Aorta (tissue), 5 donors: Measurements from ENCODE around the gene LRRC8B. TPM values are rescaled to one million over a fixed set of nuclear protein-coding genes. Genes with fewer than 3 reads are reported as not detected.

Experiments
- ATAC-seq: fragments of 200-7000 bp; cut with Tn5 transposase; one replicate; pipeline ENCODE4 v1.9.1; 2022; ENCODE audit warnings: moderate library complexity; ENCODE audit not compliant: low FRiP score
- DNase-seq, 2 donors: peaks; one replicate each; pipeline ENCODE4 v3.0.0-alpha.2; 2020
- H3K27ac ChIP-seq, 2 donors: one replicate each; pipeline ENCODE4 v1.5.1; 2013; ENCODE audit warnings: low read length in 2 of 2, mild to moderate bottlenecking in 2 of 2, moderate library complexity in 2 of 2, control low read depth in 1 of 2, inconsistent platforms in 1 of 2, low read depth in 1 of 2
- H3K27me3 ChIP-seq, 2 donors: one replicate each; pipeline ENCODE4 v1.6.1; 2013; ENCODE audit warnings: control low read depth in 1 of 2, low read length in 1 of 2, mild to moderate bottlenecking in 1 of 2, moderate library complexity in 1 of 2; ENCODE audit not compliant: insufficient read depth in 2 of 2, control insufficient read depth in 1 of 2
- H3K36me3 ChIP-seq, 2 donors: one replicate each; pipeline ENCODE4 v1.6.1; 2013; ENCODE audit warnings: control low read depth in 1 of 2, low read length in 1 of 2, mild to moderate bottlenecking in 1 of 2; ENCODE audit not compliant: insufficient read depth in 2 of 2, control insufficient read depth in 1 of 2
- H3K4me1 ChIP-seq, 2 donors: one replicate each; pipeline ENCODE4 v1.6.1; 2013; ENCODE audit warnings: low read length in 2 of 2, control low read depth in 1 of 2, mild to moderate bottlenecking in 1 of 2, moderate library complexity in 1 of 2; ENCODE audit not compliant: insufficient read depth in 2 of 2, control insufficient read depth in 1 of 2
- H3K4me3 ChIP-seq, 2 donors: one replicate each; pipeline ENCODE4 v1.5.1; 2013; ENCODE audit warnings: low read length in 2 of 2, control low read depth in 1 of 2, mild to moderate bottlenecking in 1 of 2
- H3K9me3 ChIP-seq: one replicate; pipeline ENCODE4 v1.6.1; 2013; ENCODE audit warnings: mild to moderate bottlenecking, low read length; ENCODE audit not compliant: control insufficient read depth
- WGBS, 2 donors: extraction: QIAGEN DNeasy Blood & Tissue Kit; methylation state at CpG; one replicate each; pipeline ENCODE4 v1.1.7; 2013; 5-methylcytosine and 5-hydroxymethylcytosine counted together
- intact Hi-C, 2 donors: fragments of 100-400 bp; cut with DNase I; formaldehyde crosslinking; loops; one replicate each; pipeline versions ENCODE4 v1.14.2 to v1.15.0; 2022
- polyA plus RNA-seq, 2 donors: library from polyadenylated mRNA; stranded (reverse); fragments of 200-250 nt; gene quantifications; one replicate each; pipeline ENCODE4 v1.2.3, GENCODE V29; 2013
- total RNA-seq, 2 donors: library from RNA; stranded (reverse); fragmentation: NEBNext Ultra II Directional; extraction: Animal tissue kit (Norgen Biotek cat#: 25700); gene quantifications; one replicate each; pipeline ENCODE4 v1.2.1, GENCODE V29; 2021
- donor health status: healthy with polysubstance abuse.
- donor health status: Bipolar disorder and iron deficiency.
- donor health status: DM: no; HTN: no; CAD: no.
- donor health status: DM: no; HTN: no; CAD: no.
- donor health status: DM: yes; HTN: yes; CAD: no.

The LRRC8B gene
- total and polyA plus RNA-seq, 4 donors, result 0.72 to 5.9 (median 2.6) TPM

DNA sequence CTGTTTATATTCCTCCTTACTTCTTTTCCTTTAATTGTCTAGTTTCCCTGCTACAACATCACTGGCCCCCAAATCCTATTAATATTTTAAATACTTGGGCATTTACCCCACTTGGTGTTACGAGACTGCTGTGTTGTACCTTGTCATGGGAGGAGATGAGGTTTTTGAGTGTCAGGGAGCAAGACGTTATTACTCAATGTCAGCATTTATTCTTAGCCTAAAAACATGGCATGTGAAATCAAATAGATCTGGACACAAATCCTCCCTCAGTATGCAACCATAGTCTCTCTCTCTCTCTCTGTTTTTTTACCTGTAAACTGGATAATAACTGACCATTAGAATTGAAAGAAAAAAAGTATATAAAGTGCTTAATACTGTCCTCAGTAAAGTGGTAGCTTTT is 4.6 kb downstream of the LRRC8B start:
- DNase-seq, result no peak
- H3K27ac ChIP-seq, result no peak overlapping the region
- no peaks in the 10 kb centered on the region for H3K9me3 ChIP-seq
- H3K4me1 ChIP-seq, result no peaks in the 10 kb centered on the region
- H3K36me3 ChIP-seq, result no peaks in the 10 kb centered on the region
- ATAC-seq, result no peak
- H3K4me3 ChIP-seq, result no peak overlapping the region
- no peaks in the 10 kb centered on the region for H3K27me3 ChIP-seq
- intact Hi-C loops, result loop anchor here in 1 of 2 donors (10.0 kb wide), 1 partner anchor 466 kb away; the partner anchor contains the start of gene ZNF326
- WGBS, 2 donors, result 76 to 82% methylated on average over 2 of the region's 2 CpGs

DNA sequence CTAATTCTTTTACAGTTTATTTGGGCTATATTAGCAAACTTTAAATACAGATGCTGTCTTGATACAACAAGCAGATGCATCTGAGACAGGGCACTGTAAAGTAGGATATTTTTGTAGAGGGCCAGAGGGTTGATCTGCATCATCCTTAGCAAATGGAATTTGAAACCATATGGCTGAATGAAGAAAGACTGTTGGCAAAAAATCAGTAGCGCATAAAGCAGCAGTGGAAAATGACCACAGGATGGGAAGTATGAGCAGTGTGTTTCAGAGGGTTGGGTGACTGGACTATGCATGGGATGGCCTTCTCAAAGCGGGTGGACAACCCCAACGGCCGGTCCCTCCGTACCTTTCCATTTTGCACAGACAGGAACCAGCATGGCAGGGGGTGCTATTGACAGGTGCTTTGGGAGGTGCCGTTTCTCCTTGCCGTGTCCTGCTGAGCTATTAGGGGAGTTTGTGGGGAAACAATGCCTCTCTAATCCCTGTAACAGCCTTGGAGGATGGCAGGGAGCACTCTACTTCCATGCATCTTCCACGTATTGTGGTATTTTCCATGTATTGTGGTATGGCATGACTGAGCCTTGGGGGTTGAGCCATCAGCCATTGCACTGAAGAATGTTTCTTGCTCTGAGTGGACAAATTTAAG is 5.9 kb downstream of the LRRC8B start:
- H3K4me3 ChIP-seq, result no peak overlapping the region
- 73 to 77% methylated on average over 8 of the region's 8 CpGs for WGBS, 2 donors
- DNase-seq (no peak), ATAC-seq (no peak)
- no peaks in the 10 kb centered on the region for H3K27me3 ChIP-seq
- no peaks in the 10 kb centered on the region for H3K4me1 ChIP-seq
- intact Hi-C loops, result loop anchor here in 1 of 2 donors (10.0 kb wide), 1 partner anchor 64 kb away; no protein-coding TSS in a partner anchor
- no peaks in the 10 kb centered on the region for H3K9me3 ChIP-seq
- H3K36me3 ChIP-seq, result no peaks in the 10 kb centered on the region
- no peak overlapping the region for H3K27ac ChIP-seq

DNA sequence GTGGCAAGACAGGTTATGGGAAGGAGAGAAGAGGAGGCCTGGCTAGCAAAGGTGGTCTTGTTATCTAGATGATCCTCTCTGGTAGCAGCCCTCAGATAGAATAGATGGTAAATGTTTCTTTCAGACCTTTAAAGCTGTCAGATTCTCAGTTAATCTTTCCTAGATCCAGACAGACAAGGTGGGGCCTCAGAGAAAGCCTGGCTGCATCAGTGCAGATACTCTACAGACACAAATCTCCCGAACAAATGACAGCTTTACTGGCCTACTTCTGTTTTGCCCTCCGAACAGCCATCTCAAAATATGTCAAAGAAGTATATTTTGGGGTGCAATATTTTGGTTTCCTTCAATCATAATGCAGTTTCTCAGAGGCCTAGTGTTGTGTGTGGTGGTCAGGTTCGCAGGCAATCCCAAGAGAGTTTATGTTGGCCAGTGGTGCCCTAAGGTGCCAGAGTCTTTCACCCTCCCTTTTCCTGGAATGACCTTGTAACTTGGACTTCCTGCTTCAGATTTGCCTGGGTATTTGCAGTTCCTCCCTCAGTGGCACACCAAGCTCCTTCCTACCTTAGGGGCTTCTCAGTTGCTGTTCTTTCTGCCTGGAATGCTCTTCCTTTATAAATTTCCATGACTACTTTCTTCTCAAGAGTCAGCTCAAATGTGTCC is 7.0 kb downstream of the LRRC8B start:
- no peaks in the 10 kb centered on the region for H3K27me3 ChIP-seq
- no peak for ATAC-seq
- H3K27ac ChIP-seq, result no peak overlapping the region
- WGBS, 2 donors, result 89 to 90% methylated on average over 3 of the region's 3 CpGs
- H3K36me3 ChIP-seq, result no peaks in the 10 kb centered on the region
- intact Hi-C loops, result loop anchor here in 1 of 2 donors (10.0 kb wide), 1 partner anchor 63 kb away; no protein-coding TSS in a partner anchor
- no peak for DNase-seq
- no peaks in the 10 kb centered on the region for H3K4me1 ChIP-seq
- H3K9me3 ChIP-seq, result no peaks in the 10 kb centered on the region
- H3K4me3 ChIP-seq, result no peak overlapping the region

DNA sequence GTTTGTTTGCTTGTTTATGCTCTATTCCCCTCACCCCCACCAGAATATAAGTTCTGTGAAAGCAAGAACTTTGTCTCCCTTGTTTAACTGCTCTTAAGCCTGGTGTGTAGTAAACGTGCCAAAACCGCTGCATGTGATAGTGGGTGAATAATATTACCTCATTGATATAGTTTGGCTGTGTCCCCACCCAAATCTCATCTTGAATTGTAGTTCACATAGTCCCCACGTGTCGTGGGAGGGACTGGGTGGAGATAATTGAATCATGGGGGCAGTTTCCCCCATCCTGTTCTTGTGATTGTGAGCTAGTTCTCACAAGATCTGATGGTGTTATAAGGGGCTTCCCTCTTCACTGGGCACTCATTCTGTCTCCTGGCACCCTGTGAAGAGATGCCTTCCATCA is 7.6 kb downstream of the LRRC8B start:
- H3K9me3 ChIP-seq, result no peaks in the 10 kb centered on the region
- H3K27me3 ChIP-seq, result no peaks in the 10 kb centered on the region
- DNase-seq (no peak), ATAC-seq (no peak)
- no peak overlapping the region for H3K4me3 ChIP-seq
- no peak overlapping the region for H3K27ac ChIP-seq
- intact Hi-C loops, result loop anchor here in 1 of 2 donors (10.0 kb wide), 1 partner anchor 63 kb away; no protein-coding TSS in a partner anchor
- 83 to 84% methylated on average over 4 of the region's 4 CpGs for WGBS, 2 donors
- no peaks in the 10 kb centered on the region for H3K36me3 ChIP-seq
- no peaks in the 10 kb centered on the region for H3K4me1 ChIP-seq

DNA sequence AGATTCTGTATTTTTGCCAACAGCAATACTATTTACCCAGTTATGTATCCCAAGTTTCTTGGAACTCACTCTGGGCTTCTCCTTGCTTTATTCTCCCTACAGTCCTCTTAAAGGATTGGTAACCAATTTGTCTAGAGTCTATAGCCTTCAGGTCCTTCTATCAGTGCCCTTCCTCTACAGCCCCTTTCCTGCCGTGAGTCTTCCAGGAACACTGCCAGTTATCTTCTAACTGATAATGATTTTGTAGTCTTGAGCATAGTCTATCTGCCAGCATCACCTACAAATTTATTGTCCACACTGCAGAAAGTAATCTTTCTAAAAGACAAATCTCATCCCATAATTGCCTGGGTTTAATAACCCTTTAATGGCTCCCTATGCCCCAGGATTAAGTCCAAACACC is 8.2 kb downstream of the LRRC8B start:
- 84 to 88% methylated on average over 1 of the region's 1 CpG for WGBS, 2 donors
- no peak overlapping the region for H3K4me3 ChIP-seq

DNA sequence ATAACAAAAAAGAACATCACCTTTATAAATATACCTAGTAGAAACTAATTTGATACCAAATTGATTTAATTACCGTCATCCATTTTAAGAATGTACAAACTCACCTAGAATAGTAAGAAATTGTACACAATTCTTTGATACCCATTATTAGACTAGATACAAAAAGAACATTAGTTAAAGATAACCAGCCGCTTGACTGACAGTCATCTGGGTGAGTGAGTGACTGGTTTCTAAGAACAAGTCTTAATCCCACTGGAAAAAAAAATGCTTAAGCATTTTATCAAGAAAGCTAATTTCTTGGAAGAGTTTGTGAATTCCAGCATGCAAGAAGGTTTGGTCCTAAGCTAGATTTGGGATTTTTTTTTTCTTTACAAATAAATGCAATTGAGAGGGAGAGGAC is 10.9 kb downstream of the LRRC8B start:
- ATAC-seq, result no peak
- WGBS, 2 donors, result 93 to 96% methylated on average over 2 of the region's 2 CpGs
- no peaks in the 10 kb centered on the region for H3K9me3 ChIP-seq
- H3K27me3 ChIP-seq, result no peaks in the 10 kb centered on the region
- intact Hi-C loops, result loop anchor here in 1 of 2 donors (10.0 kb wide), 1 partner anchor 59 kb away; no protein-coding TSS in a partner anchor
- H3K27ac ChIP-seq, result no peak overlapping the region
- no peaks in the 10 kb centered on the region for H3K4me1 ChIP-seq
- no peak for DNase-seq
- no peak overlapping the region for H3K4me3 ChIP-seq
- H3K36me3 ChIP-seq, result no peaks in the 10 kb centered on the region

More for the DNA sequence above, 8.2 kb downstream of the LRRC8B start:
- Histone ChIP-seq H3K27ac (no peak overlapping the region), H3K4me1 (no peaks in the 10 kb centered on the region), H3K9me3 (no peaks in the 10 kb centered on the region), H3K36me3 (no peaks in the 10 kb centered on the region), H3K27me3 (no peaks in the 10 kb centered on the region)
- DNase-seq, result no peak
- no peak for ATAC-seq
- intact Hi-C loops, result loop anchor here in 1 of 2 donors (10.0 kb wide), 1 partner anchor 62 kb away; no protein-coding TSS in a partner anchor

DNA sequence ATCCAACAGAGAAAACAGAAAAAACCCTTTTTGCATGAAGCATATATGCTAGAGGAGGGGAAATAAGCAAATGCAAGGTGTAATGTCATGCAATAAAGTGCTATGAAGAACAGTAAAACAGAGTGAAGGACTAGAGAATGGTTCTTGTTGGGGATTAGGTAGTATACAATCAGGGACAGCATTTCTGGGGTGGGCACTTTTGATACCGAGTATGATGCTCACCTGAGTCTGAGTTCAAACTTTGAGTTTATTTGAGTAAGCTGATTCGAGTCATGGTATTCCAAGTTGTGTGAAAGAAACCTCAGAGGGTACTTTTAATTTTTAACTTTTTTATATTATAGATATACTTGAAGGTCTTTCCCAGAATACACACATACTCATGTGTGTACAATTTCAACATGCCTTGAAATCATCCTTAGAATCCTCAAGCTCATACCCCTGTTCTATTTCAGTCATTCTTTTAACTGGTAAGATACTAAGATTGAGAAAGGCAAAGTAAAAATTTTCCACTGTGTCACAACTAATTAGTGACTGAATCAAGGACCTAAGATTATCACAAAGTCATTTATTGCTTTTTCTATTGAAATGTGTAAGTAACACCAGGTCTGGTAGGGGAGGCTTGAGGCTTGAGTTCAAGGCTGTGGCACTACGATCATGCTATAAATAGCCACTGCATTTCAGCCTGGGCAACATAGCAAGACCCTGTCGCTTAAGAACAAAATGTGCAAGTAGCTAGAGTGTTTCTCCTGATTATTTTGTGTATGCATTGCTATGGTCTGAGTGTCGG is 12.1 kb downstream of the LRRC8B start:
- intact Hi-C loops, result loop anchor here in 1 of 2 donors (10.0 kb wide), 1 partner anchor 58 kb away; no protein-coding TSS in a partner anchor
- Histone ChIP-seq H3K36me3 (no peaks in the 10 kb centered on the region), H3K27me3 (no peaks in the 10 kb centered on the region), H3K4me1 (no peaks in the 10 kb centered on the region), H3K27ac (no peak overlapping the region), H3K4me3 (no peak overlapping the region), H3K9me3 (no peaks in the 10 kb centered on the region)
- ATAC-seq (no peak), DNase-seq (no peak)
- 83 to 90% methylated on average over 5 of the region's 5 CpGs for WGBS, 2 donors

DNA sequence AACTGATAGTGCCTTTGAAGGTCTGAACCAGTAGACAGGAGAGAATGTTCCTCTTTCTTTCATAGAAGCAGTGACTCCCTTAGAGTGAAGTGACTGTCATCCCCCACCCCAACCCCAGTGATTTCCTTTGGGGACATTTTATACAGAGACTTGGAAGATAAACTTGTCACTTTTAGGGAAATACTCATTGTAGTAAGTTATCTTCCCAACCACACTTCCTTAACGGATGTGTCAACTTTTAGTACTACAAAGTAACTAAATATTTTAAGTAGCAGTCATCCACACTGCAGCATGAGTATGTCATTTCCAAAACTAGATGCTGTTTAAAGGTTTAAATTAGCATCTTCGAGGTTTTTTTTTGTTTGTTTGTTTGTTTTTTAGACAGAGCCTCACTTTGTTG is 13.7 kb downstream of the LRRC8B start:
- Histone ChIP-seq H3K4me1 (no peaks in the 10 kb centered on the region), H3K4me3 (no peak overlapping the region), H3K36me3 (no peaks in the 10 kb centered on the region), H3K27ac (no peak overlapping the region), H3K27me3 (no peaks in the 10 kb centered on the region), H3K9me3 (no peaks in the 10 kb centered on the region)
- no peak for DNase-seq
- intact Hi-C loops, result loop anchor here in 1 of 2 donors (10.0 kb wide), 1 partner anchor 56 kb away; no protein-coding TSS in a partner anchor
- 76 to 79% methylated on average over 2 of the region's 2 CpGs for WGBS, 2 donors
- ATAC-seq, result no peak
